Endothelial cell of umbilical vein (primary cell): ENCODE data around the gene ACSF3.

ENCODE experiments used
- POLR2A ChIP-seq: IDR thresholded peaks from 2 replicates; pipeline ENCODE4 v1.6.1; 2012; ENCODE audit warnings: low read depth, mild to moderate bottlenecking, control low read depth, low read length
- TF ChIP-seq, protein P1 (sequence below): IDR thresholded peaks from 2 replicates; pipeline ENCODE4 v1.6.1; 2011; ENCODE audit not compliant: insufficient read depth, insufficient read length

DNA sequence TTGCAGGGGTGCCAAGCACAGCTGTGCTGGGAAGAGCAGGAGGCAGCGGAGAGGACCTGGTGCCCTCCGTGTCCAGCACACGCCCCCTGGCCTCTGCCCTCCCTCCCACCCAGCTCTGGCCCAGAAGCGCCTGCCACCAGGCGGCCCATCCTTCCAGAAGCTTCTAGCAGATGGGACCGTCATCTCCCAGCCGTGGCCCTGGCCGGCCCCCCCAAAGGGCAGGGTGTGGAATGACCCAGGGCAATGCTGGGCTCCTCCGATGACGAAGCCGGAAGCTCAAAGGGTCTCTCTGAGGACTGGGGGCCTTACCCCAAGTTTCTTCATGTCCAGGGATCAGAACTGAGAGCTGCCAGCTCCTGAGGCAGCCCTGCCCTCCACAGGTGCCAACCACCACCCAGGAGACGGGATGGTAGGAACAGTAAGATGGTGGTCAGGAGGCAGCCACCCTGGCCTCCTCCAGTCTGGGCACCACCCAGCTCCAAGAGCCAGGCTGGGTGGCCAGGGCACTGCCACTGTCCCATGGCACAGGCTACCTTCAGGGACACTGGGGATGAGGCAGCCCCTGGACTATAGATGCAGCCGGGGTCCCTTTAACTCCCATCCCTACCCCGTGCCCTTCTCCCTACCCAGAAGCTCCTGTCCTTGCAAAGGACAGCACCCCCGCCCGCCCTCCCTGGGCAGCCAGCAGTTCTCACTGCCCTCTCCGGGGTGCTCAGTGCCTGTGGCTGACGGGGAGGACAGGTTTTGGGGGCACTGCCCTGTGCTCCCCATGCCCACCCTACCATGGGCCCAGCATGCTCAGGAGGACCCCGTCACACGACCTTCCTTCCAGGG is 71.4 kb downstream of the ACSF3 start:
- no peak for TF ChIP-seq POLR2A
- TF ChIP-seq, protein P1, sequence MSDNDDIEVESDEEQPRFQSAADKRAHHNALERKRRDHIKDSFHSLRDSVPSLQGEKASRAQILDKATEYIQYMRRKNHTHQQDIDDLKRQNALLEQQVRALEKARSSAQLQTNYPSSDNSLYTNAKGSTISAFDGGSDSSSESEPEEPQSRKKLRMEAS, result no peak
